Calu3 (cell line): ENCODE measurements around the gene BMPER. TPM values are rescaled to one million over a fixed set of nuclear protein-coding genes. Genes with fewer than 3 reads are reported as not detected.

Experiments
- BruUV-seq: library from RNA; stranded (reverse); fragments of 400-500 nt; replicated peaks from 2 replicates; lab custom pipeline; 2021; lab: Mats Ljungman, UMichigan
- CTCF ChIA-PET: fragments of 300-600 bp; sonication (Branson Sonifier 250); formaldehyde crosslinking; loops from one replicate; lab custom pipeline; 2022; ENCODE audit warnings: antibody characterized with exemption; lab: Charles Lee
- DNase-seq: peaks from one replicate; pipeline ENCODE4 v3.0.0; 2022
- H3K27ac Mint-ChIP-seq: one replicate; pipeline ENCODE4 v1.8.0; 2022; ENCODE audit warnings: mixed read lengths; ENCODE audit not compliant: unreplicated experiment
- H3K27me3 Mint-ChIP-seq: one replicate; pipeline ENCODE4 v1.8.0; 2022; ENCODE audit warnings: mixed read lengths; ENCODE audit not compliant: unreplicated experiment
- H3K36me3 Mint-ChIP-seq: one replicate; pipeline ENCODE4 v1.8.0; 2022; ENCODE audit warnings: mild to moderate bottlenecking, moderate library complexity, mixed read lengths; ENCODE audit not compliant: insufficient read depth, unreplicated experiment
- H3K4me1 Mint-ChIP-seq: one replicate; pipeline ENCODE4 v1.8.0; 2022; ENCODE audit warnings: mild to moderate bottlenecking, low read depth, mixed read lengths; ENCODE audit not compliant: unreplicated experiment
- H3K4me3 Mint-ChIP-seq: one replicate; pipeline ENCODE4 v1.8.0; 2022; ENCODE audit warnings: mild to moderate bottlenecking, low read depth, moderate library complexity, mixed read lengths; ENCODE audit not compliant: unreplicated experiment
- H3K9me3 Mint-ChIP-seq: one replicate; pipeline ENCODE4 v1.8.0; 2022; ENCODE audit warnings: low read depth, mixed read lengths; ENCODE audit not compliant: unreplicated experiment
- CTCF ChIP-seq: fragments of 200-600 bp; IDR thresholded peaks from one replicate; pipeline ENCODE4 v1.8.0; 2022; ENCODE audit warnings: antibody characterized with exemption; ENCODE audit not compliant: unreplicated experiment
- intact Hi-C: fragments of 100-400 bp; cut with micrococcal nuclease; formaldehyde crosslinking; loops from one replicate; pipeline ENCODE4 v1.10.0; 2022; ENCODE audit not compliant: unreplicated experiment
- total RNA-seq: library from RNA; stranded (reverse); gene quantifications from 2 replicates; pipeline ENCODE4 v1.2.3, GENCODE V29; 2022

BMPER gene
- total RNA-seq, 1 experiment from 2014 or later = not detected

- intact Hi-C loops = no loop called here
- no peak for DNase-seq
- no peak for TF ChIP-seq CTCF
- Mint-ChIP-seq H3K36me3 (no peaks in the 10 kb centered on the region), H3K4me1 (no peaks in the 10 kb centered on the region), H3K27ac (no peak overlapping the region), H3K4me3 (no peak overlapping the region), H3K9me3 (no peaks in the 10 kb centered on the region), H3K27me3 (peaks cover 100% of the 10 kb centered on the region)
- no TSS peak for BruUV-seq
- CTCF ChIA-PET = no interaction called here
Observed at GRCh38 chr7:33923440-33924229, 18.3 kb downstream of the BMPER start.

- DNase-seq = no peak
- H3K36me3 Mint-ChIP-seq = no peaks in the 10 kb centered on the region
- BruUV-seq = no TSS peak
- no peak for TF ChIP-seq CTCF
- CTCF ChIA-PET = interaction anchor here (0.8 kb wide), 1 partner anchor 17 kb away, joined by 3 read pairs; no protein-coding TSS in a partner anchor
- no peak overlapping the region for H3K27ac Mint-ChIP-seq
- no peak overlapping the region for H3K4me3 Mint-ChIP-seq
- peaks cover 100% of the 10 kb centered on the region for H3K27me3 Mint-ChIP-seq
- no peaks in the 10 kb centered on the region for H3K9me3 Mint-ChIP-seq
- H3K4me1 Mint-ChIP-seq = no peaks in the 10 kb centered on the region
- intact Hi-C loops = no loop called here
Observed at GRCh38 chr7:33926535-33926934, 21.2 kb downstream of the BMPER start.

- no peak for TF ChIP-seq CTCF
- Mint-ChIP-seq H3K4me1 (no peaks in the 10 kb centered on the region), H3K9me3 (no peaks in the 10 kb centered on the region), H3K27ac (no peak overlapping the region), H3K4me3 (no peak overlapping the region), H3K27me3 (peaks cover 85% of the 10 kb centered on the region), H3K36me3 (no peaks in the 10 kb centered on the region)
- CTCF ChIA-PET = interaction anchor here (1.1 to 1.3 kb wide), 2 partner anchors 53 to 686 kb away, joined by 3 read pairs; no protein-coding TSS in a partner anchor
- intact Hi-C loops = no loop called here
- no peak for DNase-seq
- BruUV-seq = no TSS peak
Observed at GRCh38 chr7:33928986-33929385, 23.6 kb downstream of the BMPER start.

GRCh38 chr7:33932221-33932620 lies 26.9 kb downstream of the BMPER start:
- intact Hi-C loops = loop anchor here (2.0 to 10.0 kb wide), 3 partner anchors 25 to 597 kb away; no protein-coding TSS in a partner anchor
- Mint-ChIP-seq H3K27me3 (peaks cover 59% of the 10 kb centered on the region), H3K4me1 (no peaks in the 10 kb centered on the region), H3K4me3 (no peak overlapping the region), H3K36me3 (no peaks in the 10 kb centered on the region), H3K9me3 (no peaks in the 10 kb centered on the region), H3K27ac (no peak overlapping the region)
- BruUV-seq = no TSS peak
- no peak for DNase-seq
- no peak for TF ChIP-seq CTCF
- CTCF ChIA-PET = interaction anchor here (0.5 to 2.6 kb wide), 24 partner anchors 10 to 748 kb away, joined by 3 to 19 read pairs (median 4); no protein-coding TSS in a partner anchor
